ENCODE results near the gene RBM38.

RBM38 gene

GRCh38 chr20:57456116-57456515 is 64.9 kb downstream of the RBM38 start:
- H3K27ac Mint-ChIP-seq (ENCODE audit: low read depth) = no peak overlapping the region
- no peak for ATAC-seq (replicated peaks; ENCODE audit: extremely low read depth, poor library complexity, severe bottlenecking)

GRCh38 chr20:57457243-57458095 is 66.3 kb downstream of the RBM38 start:
- DNase-seq (ENCODE audit: low spot score in 2 of 2) (no peak), ATAC-seq (replicated peaks; ENCODE audit: extremely low read depth, poor library complexity, severe bottlenecking) (no peak)
- no peaks in the 10 kb centered on the region for H3K36me3 Mint-ChIP-seq (ENCODE audit: insufficient read depth)
- H3K27me3 Mint-ChIP-seq = no peaks in the 10 kb centered on the region
- H3K27ac Mint-ChIP-seq (ENCODE audit: low read depth) = no peak overlapping the region
- no peaks in the 10 kb centered on the region for H3K9me3 Mint-ChIP-seq
- no peak overlapping the region for H3K4me3 Mint-ChIP-seq
- peaks cover 7% of the 10 kb centered on the region for H3K4me1 Mint-ChIP-seq

More at GRCh38 chr20:57456116-57456515, 64.9 kb downstream of the RBM38 start:
- no peak overlapping the region for H3K4me3 Mint-ChIP-seq
- no peak for DNase-seq (ENCODE audit: low spot score in 2 of 2)
- H3K9me3 Mint-ChIP-seq = no peaks in the 10 kb centered on the region
- H3K27me3 Mint-ChIP-seq = no peaks in the 10 kb centered on the region
- H3K4me1 Mint-ChIP-seq = peaks cover 21% of the 10 kb centered on the region
- H3K36me3 Mint-ChIP-seq (ENCODE audit: insufficient read depth) = no peaks in the 10 kb centered on the region

GRCh38 chr20:57458400-57459160 is 67.4 kb downstream of the RBM38 start:
- no peak overlapping the region for H3K4me3 Mint-ChIP-seq
- ATAC-seq (replicated peaks; ENCODE audit: extremely low read depth, poor library complexity, severe bottlenecking) (no peak), DNase-seq (ENCODE audit: low spot score in 2 of 2) (no peak)
- H3K27me3 Mint-ChIP-seq = no peaks in the 10 kb centered on the region
- peaks cover 5% of the 10 kb centered on the region for H3K4me1 Mint-ChIP-seq
- H3K9me3 Mint-ChIP-seq = no peaks in the 10 kb centered on the region
- no peaks in the 10 kb centered on the region for H3K36me3 Mint-ChIP-seq (ENCODE audit: insufficient read depth)
- H3K27ac Mint-ChIP-seq (ENCODE audit: low read depth) = no peak overlapping the region

All from central memory CD8-positive, alpha-beta T cell (primary cell).